UCSD-AML1 (cell line): Measurements from ENCODE around the gene APPBP2.
A peak's percentile ranks its signal among the peaks of the same experiment; 100 is the strongest.
"Not testable (repeated sequence)": the region's sequence is repeated elsewhere in the genome, so short reads cannot be mapped to it uniquely, and the experiment has no call there.

ENCODE experiments used
- DNase-seq: peaks from one replicate; lab custom pipeline; 2025; ENCODE audit not compliant: unreplicated experiment; lab: John Stamatoyannopoulos, UW

The APPBP2 gene, protein sequence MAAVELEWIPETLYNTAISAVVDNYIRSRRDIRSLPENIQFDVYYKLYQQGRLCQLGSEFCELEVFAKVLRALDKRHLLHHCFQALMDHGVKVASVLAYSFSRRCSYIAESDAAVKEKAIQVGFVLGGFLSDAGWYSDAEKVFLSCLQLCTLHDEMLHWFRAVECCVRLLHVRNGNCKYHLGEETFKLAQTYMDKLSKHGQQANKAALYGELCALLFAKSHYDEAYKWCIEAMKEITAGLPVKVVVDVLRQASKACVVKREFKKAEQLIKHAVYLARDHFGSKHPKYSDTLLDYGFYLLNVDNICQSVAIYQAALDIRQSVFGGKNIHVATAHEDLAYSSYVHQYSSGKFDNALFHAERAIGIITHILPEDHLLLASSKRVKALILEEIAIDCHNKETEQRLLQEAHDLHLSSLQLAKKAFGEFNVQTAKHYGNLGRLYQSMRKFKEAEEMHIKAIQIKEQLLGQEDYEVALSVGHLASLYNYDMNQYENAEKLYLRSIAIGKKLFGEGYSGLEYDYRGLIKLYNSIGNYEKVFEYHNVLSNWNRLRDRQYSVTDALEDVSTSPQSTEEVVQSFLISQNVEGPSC

DNA sequence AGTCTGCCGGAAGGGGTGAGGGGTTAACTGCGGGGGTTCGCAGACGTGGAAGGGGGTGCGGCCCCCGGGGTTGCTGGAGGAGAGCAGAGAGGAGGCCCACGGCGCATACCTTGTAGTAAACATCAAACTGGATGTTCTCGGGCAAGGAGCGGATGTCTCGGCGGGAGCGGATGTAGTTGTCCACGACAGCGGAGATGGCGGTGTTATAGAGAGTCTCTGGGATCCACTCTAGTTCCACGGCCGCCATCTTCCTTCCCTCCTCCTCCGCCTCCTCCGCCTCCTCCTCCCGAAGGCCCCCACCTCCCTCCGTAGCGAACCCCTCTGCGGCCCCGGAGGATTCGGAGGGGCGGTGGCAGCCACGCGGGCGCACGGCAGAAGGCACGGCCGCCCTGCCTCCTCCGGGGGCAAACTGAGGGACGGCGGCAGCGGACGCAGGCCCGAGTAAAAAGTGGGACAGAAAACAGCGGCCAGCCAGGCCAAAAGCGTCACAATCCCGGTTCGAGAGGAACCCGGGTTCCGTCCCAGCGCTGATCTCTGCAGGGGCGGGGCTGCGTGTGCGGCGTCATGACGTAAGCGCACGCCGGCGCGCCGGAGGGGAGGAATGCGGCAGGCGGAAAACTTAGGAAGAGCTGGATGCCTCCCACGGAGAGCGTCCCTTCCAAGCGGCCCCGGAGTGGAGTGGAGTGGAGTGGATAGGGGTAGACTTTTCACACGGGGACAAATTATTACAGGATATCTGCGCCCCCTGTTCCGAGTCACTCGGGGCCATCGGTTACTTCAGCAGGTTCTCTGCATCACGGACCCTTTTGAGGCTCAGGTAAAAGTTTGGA, at the start of gene APPBP2:
APPBP2 (minus strand) TSS at position 558 of the 830 bp plus-strand sequence; CDS start at position 247, 311 bp downstream.
- DNase-seq: peak; percentile 88

DNA sequence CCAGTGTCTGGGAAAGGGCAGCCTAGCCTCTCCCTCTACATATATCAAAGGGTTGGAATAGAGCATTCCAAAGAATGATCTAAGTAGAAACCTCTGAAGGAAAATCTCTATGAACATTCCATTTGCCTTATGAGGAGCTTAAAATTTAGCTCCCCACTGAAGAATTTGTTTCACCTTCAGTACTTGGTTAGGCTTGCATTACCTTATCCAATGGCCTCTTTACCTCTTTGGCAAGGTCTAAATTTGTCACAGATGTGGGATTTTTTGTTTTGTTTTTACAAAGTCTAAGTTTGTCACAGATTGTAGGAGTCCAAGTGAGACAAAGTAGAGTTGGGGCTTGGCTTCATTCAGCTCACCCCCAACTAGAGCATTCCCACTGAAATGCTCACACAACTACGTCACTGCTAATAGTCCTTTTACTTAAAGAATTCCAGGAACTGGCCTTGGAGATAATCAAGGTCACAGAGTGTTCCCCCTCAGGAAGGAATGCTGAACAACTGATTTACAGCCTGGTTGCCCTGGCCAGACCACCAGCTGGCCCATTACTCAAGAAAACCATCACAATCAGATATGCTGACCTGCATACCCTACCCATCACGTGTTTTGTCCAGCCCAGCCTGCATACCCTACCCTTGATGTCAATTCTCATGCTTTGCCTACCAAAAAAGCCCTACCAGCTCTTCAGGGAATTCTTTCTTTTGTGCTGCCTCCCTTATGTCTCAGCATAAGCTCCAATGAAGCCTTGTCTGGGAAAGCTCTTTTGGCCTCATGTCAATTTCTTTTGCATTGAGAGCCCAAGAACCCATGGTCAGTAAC, 47.4 kb upstream of the APPBP2 start:
- DNase-seq: no peak

DNA sequence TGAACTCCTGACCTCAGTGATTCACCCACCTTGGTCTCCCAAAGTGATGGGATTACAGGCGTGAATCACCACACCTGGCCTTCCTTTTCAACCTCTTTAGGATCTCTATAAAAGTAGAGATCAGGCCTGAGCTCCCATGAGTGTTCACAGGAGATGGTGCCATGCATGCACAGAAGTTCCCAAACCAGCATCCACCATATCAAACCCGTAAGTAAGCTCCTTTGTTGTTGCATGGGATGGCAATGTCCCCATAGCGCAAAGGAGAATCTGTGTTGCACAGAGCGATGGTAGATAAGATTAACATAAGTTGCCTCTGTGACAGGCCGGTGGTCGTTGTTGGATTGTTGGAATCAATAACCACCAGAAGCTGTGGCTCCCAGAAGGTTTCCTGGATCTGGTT, 39.2 kb upstream of the APPBP2 start:
- no peak for DNase-seq

DNA sequence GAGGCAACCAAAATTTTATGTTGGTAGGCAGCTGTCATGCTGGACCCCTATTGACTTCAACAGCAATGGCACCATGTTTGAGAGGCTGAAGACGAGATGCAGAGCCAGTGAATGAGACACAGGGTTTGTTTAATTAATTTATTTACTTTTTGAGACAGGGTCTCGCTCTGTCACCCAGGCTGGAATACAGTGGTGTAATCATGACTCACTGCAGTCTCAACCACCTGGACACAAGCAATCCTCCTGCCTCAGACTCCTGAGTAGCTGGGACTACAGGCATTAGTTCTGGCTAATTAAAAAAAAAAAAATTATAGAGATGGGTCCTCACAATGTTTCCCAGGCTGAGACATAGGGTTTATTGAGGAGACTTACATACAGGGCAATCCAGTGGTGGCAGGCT, 37.7 kb upstream of the APPBP2 start:
- DNase-seq: no peak

DNA sequence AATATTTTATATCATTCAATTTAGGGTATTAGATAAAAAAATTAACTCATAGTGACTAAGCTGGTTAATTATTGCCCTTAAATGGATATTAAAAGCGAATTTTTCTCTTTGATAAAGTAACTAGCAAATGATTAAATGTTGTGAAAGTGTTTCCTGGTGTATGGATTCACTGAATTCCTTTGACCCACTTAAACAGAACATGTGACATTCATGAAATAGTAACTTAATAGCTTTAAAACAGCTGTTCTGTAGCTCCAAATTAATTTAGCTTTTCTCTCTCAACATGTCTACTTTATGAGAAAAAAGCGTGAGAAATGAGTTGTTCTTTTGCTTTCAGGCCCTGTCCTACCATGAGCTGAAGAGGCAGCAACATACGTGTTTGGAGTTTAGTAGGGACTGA, 36.4 kb upstream of the APPBP2 start:
- DNase-seq: no peak

DNA sequence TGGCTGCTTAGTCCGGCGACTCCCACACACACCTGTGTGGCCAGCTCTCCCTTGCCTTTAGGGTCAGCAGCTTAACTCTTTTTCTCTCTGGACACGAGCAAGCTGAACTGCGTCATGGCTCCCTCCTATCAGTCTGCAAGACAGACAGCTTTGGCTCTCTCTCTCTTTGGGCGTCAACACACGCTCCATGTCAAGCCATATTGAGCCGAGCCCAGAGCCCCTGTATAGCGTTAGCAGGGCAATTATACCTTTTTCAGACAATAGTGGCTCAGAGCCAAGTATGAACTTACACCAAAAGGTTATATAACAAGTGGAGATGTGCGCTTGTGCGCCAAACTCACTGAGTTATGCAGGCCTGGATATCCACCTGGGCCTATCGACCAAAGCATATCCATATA, 34.8 kb upstream of the APPBP2 start:
- no peak for DNase-seq

DNA sequence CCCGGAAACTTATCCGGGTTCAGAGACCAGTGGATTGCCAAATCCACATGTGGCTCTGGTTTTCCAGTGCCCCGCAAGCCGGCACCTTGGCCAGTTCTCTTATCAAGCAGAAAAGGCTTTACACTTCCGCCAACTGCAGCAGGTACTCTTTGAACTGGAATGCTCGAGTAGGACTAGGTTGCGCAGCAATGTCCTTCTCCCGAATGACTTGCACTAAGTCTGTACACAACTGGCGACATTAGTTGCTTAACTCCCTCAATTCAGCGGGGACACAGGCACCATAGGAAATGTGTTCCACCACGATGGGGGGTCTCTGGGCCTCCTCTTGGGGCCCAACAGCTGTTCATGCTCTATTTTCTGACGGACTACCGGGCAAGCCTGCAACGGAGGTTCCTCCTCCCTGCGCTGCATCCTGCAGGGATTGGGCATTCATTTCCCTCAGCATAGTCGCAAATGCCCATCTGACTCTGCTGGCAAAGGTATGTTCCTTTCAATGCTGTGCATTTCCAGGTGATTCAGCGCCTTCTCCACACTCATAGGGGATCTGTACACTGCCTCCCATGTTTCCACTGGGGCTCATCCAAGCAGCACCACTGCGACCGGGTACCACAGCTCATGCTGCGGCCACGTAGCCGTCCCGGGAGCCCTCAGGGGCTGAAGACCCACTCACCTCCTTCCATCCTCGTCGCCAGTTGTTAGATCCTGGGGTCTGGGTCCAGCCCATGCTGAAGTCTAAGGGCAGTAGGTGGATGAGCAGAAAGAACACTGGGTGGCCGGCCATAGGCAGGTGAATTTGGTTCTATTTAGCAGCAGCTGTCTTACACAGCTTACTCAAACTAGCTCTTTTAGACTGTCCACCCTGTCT, 34.2 kb upstream of the APPBP2 start:
- DNase-seq: no peak

DNA sequence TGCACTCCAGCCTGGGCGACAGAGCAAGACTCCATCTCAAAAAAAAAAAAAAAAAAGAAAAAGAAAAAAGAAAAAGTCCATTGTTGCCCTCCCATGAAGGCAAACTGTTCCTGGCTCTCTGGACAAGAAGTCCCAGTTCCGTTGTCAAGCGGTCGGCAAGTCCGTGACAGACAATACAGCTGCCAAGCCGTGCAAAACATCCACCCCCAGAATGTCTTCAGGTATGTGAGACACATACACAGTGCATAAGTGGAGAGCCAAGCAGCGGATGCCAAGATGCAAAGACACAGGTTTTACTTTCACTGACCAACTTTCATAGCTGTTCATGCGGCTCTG, 33.6 kb upstream of the APPBP2 start:
- no peak for DNase-seq

DNA sequence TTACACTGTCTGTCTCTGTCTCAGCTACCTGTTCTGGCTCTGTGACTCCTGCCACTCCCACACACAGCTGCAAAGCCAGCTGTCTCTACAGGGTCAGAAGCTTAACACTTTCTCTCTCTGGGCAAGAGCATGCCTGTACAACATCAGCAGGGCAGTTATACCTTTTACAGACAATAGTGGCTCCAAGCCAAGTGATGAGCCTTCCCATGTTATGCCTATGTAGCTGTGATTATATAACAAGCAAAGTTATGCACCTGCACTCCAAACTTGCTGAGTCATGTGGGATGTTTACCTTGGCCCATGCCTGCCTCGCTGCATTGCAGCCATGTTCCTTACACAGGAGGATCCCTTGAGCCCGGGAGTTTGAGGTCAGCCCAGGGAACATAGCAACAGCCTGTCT, 31.8 kb upstream of the APPBP2 start:
- DNase-seq: no peak

DNA sequence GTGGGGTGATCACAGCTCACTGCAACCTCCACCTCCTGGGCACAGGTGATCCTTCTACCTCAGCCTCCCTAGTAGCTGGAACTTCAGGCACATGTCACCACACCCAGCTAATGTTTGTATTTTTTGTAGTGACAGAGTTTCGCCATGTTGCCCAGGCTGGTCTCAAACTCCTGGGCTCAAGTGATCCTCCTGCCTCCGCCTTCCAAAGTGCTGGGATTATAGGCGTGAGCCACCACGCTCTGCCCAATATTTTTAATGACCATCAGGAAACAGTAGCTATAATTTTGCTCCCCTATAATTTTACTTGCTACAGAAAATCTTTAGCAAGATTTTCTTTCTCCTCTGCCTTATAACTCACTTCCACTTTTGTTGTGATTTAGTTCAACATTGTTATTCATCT, 29.7 kb upstream of the APPBP2 start:
- no peak for DNase-seq

DNA sequence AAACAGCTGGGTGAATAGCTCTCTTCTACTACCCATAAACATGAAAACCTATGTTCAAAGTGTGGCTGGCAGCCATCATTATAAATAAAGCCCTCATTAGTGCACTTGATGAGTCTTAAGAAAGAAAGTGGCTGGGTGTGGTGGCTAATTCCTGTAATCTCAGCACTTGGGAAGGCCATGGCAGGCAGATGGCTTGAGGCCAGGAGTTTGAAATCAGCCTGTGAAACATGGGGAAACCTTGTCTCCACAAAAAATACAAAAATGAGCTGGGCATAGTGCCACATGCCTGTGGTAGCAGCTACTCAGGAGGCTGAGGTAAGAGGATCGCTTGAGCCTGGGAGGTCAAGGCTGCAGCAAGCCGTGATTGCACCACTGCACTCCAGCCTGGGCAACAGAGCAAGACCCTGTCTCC, 28.3 kb upstream of the APPBP2 start:
- DNase-seq: no peak

DNA sequence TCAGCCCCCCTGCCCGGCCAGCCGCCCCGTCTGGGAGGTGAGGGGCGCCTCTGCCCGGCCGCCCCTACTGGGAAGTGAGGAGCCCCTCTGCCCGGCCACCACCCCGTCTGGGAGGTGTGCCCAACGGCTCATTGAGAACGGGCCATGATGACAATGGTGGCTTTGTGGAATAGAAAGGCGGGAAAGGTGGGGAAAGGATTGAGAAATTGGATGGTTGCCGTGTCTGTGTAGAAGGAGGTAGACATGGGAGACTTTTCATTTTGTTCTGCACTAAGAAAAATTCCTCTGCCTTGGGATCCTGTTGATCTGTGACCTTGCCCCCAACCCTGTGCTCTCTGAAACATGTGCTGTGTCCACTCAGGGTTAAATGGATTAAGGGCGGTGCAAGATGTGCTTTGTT, 26.2 kb upstream of the APPBP2 start:
- DNase-seq: not testable (repeated sequence)

DNA sequence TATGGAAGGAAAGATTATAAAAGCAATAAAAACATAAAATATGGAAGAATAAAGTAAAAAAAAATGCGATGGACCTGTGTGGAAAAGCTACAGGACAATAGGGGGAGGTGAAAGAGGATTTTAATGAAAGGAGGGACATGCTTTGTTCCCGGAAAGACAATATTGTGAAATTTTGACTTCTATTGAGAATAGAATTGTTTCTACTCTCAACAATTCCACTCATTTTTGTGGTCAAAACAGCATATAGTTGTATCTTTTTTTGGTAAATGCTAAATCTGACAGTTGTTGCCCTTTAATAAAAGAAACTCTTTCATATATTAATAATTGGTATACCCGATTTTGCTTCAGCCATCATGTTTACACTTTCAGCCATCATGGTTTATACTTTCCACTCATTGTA, 22.9 kb upstream of the APPBP2 start:
- no peak for DNase-seq

DNA sequence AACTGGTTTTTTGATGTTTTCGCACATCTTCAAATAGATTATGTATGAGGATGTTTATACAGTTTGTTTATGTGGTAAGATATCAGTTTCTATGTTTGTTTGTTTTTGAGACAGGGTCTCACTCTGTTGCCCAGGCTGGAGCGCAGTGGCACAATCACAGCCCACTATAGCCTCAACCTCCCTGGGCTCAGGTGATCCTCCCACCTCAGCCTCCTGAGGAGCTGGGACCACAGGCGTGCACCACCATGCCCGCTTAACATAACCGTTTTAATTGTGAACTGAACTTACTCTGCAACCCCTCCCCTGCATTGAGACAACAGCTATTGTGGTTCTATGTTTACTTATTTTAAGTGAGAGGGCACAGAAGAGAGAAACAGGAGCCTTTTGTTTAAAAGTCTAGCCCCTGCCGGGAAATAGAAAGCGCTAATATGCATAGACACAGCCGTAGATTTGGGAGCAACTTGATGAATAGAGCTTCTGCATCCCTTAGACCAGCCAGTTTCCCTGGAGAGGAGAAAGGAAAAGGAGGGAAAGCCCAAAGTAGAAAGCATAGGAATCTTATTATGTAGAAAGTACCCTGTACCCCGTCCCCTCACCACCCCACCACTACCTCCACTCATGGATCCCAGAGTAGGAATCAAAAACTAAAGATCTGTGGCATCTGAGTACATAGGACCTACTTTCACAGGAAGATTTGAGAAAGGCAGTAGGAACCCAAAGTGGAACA, 19.6 kb upstream of the APPBP2 start:
- DNase-seq: no peak

DNA sequence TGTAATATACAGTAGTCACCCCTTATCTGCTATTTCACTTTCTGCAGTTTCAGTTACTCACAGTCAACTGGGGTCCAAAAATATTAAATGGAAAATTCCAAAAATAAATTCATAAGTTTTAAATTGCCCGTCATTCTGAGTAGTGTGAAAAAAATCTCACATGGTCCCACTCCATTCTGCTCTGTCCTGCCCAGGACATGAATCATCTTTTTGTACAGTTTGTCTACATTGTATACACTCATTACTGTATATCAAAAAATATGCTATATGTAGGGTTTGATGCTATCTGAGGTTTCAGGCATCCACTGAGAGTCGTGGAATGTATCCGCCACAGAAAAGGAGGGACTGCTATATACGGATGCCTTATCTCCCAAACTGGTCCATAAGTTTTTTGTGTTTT, 16.0 kb upstream of the APPBP2 start:
- DNase-seq: no peak

DNA sequence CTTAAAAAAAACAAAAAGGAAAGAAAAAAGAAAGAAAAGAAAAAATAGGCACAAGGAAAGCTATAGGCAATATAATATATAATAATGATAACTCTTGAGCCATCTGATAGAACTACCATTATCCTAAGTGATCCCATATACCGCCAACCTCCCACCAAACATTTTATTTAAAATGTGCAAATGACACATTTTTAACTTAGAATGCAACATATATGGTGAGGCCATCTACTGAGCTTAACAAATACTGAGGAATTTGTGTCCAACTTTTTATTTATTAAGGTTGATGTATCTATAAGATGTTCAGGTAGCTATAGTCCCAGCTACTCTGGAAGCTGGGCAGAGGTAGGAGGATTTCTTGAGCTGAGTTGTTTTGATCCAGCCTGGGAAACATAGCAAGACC, 14.4 kb upstream of the APPBP2 start:
- DNase-seq: no peak

DNA sequence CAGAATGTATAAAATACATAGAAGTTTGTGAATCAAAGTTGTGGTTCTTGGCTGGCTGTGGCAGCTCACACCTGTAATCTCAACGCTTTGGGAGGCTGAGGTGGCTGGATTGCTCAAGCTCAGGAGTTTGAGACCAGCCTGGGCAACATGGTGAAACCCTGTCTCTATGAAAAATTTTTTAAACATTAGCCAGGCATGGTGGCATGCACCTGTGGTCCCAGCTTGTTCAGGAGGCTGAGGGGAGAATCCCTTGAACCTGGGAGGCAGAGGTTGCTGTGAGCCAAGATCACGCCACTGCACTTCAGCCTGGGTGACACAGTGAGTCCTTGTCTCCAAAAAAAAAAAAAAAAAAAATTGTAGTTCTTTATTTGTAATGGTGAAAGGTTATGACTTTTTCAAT, 13.8 kb upstream of the APPBP2 start:
- no peak for DNase-seq

DNA sequence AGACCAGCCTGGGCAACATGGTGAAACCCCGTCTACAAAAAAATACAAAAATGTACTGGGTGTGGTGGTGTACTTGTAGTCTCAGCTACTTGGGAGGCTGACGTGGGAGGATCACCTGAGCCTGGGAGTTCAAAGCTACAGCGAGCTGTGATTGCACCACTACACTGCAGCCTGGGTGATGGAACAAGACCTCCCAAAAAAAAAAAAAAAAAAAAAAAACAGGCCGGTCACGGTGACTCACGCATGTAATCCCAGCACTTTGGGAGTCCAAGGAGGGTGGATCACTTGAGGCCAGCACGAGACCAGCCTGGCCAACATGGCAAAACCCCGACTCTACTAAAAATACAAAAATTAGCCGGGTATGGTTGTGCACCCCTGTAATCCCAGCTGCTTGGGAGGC, 12.7 kb upstream of the APPBP2 start:
- no peak for DNase-seq

DNA sequence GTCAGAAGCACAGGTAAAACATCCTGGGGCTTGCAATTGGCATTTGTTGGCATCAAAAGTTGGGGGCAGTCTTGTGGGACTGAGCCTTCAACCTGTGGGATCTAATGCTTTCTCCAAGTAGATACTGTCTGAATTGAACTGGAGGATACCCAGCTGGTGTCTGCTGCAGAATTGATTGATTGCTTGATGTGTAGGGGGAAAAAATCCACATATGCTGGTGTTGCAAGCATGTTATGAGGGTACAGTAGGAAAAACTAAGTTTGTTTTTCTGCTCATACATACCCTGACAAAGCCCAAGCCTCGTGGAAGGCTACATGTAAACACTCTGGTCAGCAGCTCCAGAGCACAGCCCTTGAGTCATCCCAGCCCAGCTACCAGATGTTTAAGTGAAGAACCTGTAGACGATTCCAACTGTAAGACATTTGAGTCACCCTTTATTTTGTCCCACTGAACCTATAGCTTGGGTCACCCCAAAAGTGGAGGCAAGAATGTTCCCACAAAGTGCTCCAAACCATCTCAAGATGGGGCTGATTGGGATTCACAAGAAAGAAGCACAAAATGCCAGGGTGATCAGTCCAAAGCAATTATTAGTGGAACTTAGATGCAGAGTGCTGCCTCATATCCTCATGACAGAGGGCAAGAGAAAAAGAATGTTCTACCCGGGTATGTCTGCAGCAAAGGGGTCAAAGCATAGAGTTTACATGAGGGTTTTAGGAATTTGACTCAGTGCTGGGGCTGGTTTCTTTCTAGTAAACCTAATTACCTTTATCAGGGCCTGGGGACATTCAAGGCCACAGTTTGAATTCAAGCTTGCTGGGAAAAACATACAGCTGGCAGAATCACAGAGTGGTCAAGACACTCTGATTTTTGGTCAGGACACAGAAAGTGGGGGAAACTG, 9.6 kb upstream of the APPBP2 start:
- no peak for DNase-seq
